Bone marrow (tissue), 2 donors: ENCODE data around the gene DPP10.
"Not testable (repeated sequence)": the region's sequence is repeated elsewhere in the genome, so short reads cannot be mapped to it uniquely, and the experiment has no call there.

Source experiments
- DNase-seq, 2 donors: peaks; one replicate each; lab custom pipeline; 2025; lab: John Stamatoyannopoulos, UW

The DPP10 gene

DNA sequence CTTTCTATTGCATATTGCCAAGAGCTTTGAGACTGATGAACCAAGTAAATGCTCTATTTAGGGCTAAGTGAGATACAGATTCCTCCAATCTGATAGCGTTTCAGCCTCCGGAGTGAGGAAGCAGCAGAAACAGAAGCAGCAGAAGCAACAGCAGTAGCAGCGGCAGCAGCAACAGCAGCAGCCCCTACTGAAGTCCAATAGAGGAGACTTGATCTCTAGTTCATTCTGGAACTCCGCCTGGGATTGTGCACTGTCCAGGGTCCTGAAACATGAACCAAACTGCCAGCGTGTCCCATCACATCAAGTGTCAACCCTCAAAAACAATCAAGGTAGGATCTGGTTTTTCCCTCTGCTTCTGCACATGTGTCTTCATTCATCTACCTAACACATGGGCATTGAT, at the start of gene DPP10:
TSS of gene DPP10 (plus strand) at position 132 of the 400 bp plus-strand sequence.
- DNase-seq = no peak

GRCh38 chr2:114400890-114401289, 41.6 kb upstream of the DPP10 start:
- no peak for DNase-seq

DNA sequence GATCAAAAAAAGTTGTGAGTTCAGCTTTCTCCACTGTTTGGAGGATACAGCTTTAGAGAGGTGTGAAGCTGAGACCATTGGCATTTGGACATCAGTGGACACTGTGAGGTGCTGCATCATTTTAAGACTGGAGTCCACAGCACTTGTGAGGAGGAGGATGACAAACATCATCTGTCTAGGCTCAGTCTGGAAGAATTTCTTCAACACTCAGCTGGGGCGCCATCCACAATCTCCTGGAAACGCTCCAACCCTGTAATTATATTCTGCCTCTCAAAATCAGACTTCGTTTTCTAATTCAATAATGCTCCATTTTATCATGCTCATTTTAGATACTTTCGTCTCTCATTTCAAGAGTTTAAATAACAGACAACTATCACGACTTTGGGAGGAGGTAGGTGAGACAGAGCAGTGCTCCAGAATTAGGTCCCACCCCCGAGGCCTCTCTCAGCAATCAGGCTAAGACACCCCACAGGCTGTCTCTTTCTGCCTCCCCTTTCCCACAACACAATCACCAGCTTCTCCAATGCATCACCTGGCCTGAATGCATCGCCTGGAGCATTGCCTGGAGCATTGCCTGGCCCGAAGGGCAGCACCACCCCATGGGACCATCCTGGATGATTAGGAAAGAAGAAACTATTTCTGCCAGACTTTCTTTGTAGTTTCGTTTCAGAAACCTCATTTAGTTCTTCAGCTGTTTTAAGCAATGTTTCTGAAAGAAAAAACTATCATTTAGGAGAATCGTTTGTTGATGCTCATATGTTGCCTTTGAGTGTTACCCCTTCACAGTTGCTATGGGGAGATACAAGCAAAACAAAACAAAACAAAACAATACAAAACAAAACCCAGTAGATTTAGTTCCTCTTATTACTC, 37.0 kb upstream of the DPP10 start:
- no peak for DNase-seq

GRCh38 chr2:114406347-114406746, 36.1 kb upstream of the DPP10 start:
- DNase-seq = no peak

GRCh38 chr2:114407353-114407752, 35.1 kb upstream of the DPP10 start:
- DNase-seq = not testable (repeated sequence)

GRCh38 chr2:114421781-114422180, 20.7 kb upstream of the DPP10 start:
- DNase-seq = no peak

GRCh38 chr2:114424699-114425098, 17.7 kb upstream of the DPP10 start:
- no peak for DNase-seq

GRCh38 chr2:114426756-114427155, 15.7 kb upstream of the DPP10 start:
- no peak for DNase-seq

- no peak for DNase-seq
These were observed 6.1 kb upstream of the DPP10 start for GRCh38 chr2:114436329-114436728.

- no peak for DNase-seq
These were observed 4.1 kb downstream of the DPP10 start for GRCh38 chr2:114446571-114446970.

- DNase-seq = no peak
These were observed 8.2 kb downstream of the DPP10 start for GRCh38 chr2:114450639-114451038.

DNA sequence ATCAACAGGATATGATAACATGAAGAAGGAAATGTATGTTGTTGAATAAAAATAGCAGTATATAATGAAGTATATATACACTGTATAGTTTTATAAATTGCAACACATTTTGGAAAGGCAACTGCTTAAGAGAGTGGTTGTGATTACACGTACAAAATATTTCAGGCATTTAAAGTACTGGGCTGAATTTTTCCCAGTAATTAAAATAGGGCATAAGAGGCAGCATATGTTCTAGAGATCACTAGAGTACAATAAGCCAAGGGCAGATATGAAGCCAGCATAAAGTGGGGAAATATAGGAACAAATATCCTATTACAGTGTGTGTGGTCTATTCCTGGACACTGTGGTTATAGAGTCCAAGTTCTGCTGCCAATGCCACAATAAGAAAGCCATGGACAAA, 14.1 kb downstream of the DPP10 start:
- DNase-seq = no peak

DNA sequence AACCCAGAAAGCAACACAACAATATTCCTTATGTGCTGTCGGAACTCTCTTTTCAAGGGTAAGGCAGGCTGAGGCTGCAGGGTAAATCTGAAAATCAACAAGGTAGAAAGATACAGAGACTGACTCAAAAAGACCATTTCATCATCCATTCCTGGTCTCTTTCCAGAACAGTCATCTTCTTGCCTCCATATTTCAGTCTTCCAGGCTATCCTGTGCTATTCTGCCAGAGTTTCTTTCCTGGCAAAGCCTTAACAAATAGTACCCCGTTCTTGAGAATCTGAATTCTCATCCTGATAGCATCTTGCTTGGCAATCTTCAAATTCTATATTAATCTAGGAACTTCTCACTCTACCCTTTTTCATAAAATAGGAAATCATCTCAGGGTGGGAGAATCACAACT, 15.5 kb downstream of the DPP10 start:
- no peak for DNase-seq

DNA sequence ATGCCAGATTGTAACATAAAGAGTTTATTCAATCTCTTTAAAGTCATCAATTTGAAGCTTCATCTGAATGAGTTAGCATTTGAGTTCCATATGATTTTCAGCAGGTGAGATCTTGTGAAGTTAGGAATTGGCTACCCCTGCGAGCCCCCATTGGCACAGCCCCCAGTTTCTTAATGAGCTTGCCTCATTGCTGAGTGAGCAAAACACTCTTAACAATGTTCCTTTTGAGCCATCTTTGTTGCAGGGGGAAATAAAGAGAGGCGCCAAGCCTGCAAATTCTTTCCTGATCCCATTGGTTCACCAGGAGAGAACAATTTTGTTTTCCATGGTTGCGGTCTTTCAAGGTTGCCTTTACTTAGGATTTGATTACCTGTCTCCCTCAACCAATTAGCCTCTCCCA, 18.7 kb downstream of the DPP10 start:
- DNase-seq = no peak

GRCh38 chr2:114464961-114465706, 22.7 kb downstream of the DPP10 start:
- no peak for DNase-seq

DNA sequence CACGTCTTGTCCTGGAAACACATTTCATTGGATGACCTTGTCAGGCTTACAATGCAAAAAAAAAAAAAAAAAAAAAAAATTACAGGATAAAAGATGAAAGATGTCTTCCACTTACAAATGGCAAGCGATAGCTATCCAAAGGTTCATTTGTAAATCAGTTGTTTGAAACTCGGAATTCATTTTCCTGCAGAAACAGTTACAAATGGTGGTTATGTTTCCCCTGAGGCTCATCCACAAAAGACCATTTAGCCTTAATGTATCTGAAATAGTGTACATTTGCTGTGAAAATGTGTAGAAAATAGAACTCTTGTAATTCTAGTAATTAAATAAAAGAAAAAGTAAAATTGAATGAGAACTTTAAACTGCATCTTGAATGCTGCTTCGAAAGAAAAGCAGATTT, 25.9 kb downstream of the DPP10 start:
- no peak for DNase-seq

GRCh38 chr2:114472246-114472645, 29.8 kb downstream of the DPP10 start:
- DNase-seq = no peak

- DNase-seq = no peak
These were observed 30.3 kb downstream of the DPP10 start for GRCh38 chr2:114472726-114473125.

- DNase-seq = no peak
These were observed 46.5 kb downstream of the DPP10 start for GRCh38 chr2:114488841-114489530.

DNA sequence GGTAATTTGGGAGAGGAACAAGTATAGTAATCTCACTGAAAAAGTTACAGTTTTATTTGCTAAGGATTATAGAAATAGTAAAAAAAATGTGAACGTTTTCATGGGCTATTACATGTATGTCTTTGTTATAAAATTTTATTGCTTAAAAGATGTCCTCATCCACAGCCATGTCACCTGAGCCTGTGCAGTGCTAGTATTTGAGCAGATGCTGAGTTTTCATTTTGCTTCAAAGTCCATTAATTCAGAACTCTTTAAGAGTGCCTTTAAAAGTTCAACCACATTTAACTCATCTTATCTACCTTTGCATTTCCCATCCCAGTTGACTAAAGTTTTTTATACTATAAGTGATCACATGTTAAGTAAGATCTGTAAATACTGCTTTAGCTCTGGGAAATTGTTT, 52.6 kb downstream of the DPP10 start:
- no peak for DNase-seq

DNA sequence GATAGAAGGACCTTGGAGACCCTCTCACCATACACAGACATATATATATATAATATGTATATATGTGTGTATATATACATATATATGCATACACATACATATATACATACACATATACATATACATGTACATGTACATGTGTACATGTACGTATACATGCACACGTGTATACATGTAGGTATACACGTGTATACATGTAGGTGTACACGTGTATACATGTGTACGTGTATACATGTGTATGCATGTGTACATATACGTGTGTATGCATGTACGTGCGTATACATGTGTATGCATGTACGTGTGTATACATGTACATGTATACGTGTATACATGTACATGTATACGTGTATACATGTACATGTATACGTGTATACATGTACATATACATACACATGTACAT, 54.5 kb downstream of the DPP10 start:
- DNase-seq = no peak

GRCh38 chr2:114499101-114499500, 56.7 kb downstream of the DPP10 start:
- DNase-seq = no peak

- DNase-seq = no peak
These were observed 65.3 kb downstream of the DPP10 start for GRCh38 chr2:114507744-114508143.
